ENCODE results near the gene NUP93.

The NUP93 gene

GRCh38 chr16:56758930-56759329 lies 29.0 kb downstream of the NUP93 start:
- no peak for DNase-seq (ENCODE audit: low read depth)
- in situ Hi-C loops (cut with HindIII; ENCODE audit: low sequenced_read_pairs): no loop called here
- H3K4me3 ChIP-seq (ENCODE audit: low read depth, low read length): no peak overlapping the region
- TF ChIP-seq, protein P1, sequence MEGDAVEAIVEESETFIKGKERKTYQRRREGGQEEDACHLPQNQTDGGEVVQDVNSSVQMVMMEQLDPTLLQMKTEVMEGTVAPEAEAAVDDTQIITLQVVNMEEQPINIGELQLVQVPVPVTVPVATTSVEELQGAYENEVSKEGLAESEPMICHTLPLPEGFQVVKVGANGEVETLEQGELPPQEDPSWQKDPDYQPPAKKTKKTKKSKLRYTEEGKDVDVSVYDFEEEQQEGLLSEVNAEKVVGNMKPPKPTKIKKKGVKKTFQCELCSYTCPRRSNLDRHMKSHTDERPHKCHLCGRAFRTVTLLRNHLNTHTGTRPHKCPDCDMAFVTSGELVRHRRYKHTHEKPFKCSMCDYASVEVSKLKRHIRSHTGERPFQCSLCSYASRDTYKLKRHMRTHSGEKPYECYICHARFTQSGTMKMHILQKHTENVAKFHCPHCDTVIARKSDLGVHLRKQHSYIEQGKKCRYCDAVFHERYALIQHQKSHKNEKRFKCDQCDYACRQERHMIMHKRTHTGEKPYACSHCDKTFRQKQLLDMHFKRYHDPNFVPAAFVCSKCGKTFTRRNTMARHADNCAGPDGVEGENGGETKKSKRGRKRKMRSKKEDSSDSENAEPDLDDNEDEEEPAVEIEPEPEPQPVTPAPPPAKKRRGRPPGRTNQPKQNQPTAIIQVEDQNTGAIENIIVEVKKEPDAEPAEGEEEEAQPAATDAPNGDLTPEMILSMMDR (IDR thresholded peaks at IDR 0.05; ENCODE audit: low read depth, low read length, missing control alignments): no peak

DNA sequence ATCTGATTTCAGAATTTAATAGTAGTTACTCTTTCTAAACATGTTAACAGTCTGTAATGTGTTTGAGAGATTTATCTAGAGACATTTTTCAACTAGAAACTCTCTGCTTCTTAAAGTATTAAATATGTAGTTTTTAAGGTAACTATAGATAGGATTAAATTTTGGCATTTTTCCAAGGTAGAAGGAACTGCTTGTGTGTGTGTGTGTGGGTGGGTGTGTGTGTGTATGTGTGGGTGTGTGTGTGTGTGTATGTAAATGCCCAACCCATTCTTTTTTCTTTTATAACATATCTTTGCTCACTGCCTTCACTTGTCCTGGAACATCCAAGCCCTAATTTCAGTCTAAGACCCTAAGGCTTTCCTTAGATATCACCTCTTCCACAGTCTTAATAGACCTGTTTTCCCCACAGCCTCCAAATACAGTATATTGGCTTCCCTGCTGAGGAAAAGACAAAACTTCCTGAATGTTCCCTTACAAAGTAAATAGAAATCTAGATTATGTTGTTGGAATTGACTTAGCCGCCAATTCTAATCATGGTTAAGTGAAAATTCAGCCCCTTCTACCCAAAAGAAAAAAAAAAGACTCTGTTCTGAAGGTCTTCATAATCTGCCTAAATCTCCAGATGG lies 33.5 kb downstream of the NUP93 start:
- in situ Hi-C loops (cut with HindIII; ENCODE audit: low sequenced_read_pairs): no loop called here
- TF ChIP-seq, protein P1 (IDR thresholded peaks at IDR 0.05; ENCODE audit: low read depth, low read length, missing control alignments): no peak
- H3K4me3 ChIP-seq (ENCODE audit: low read depth, low read length): no peak overlapping the region
- no peak for DNase-seq (ENCODE audit: low read depth)

GRCh38 chr16:56764835-56765234 lies 34.9 kb downstream of the NUP93 start:
- TF ChIP-seq, protein P1 (IDR thresholded peaks at IDR 0.05; ENCODE audit: low read depth, low read length, missing control alignments): no peak
- in situ Hi-C loops (cut with HindIII; ENCODE audit: low sequenced_read_pairs): no loop called here
- no peak for DNase-seq (ENCODE audit: low read depth)
- H3K4me3 ChIP-seq (ENCODE audit: low read depth, low read length): no peak overlapping the region

DNA sequence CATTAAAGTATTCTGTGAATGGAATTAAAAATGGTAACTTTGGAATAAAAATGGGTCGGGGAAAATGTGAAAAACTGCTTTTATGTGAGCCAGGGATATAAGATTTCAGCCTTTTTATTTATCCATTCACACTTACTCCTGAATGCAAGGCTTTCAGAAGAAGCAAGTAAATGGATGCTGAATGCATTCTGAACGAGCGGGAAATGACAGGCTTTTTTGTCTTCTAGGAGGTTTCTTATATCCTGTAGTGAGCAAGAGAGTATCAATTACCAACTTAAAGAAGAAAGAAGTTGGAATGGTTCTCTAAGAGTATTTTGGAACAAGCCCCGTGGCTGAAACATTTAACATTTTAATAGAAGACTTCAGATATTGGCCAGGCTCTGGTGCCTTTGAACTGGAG lies 36.0 kb downstream of the NUP93 start:
- H3K4me3 ChIP-seq (ENCODE audit: low read depth, low read length): no peak overlapping the region
- TF ChIP-seq, protein P1 (IDR thresholded peaks at IDR 0.05; ENCODE audit: low read depth, low read length, missing control alignments): no peak
- DNase-seq (ENCODE audit: low read depth): no peak
- in situ Hi-C loops (cut with HindIII; ENCODE audit: low sequenced_read_pairs): no loop called here

GRCh38 chr16:56767024-56767423 lies 37.1 kb downstream of the NUP93 start:
- DNase-seq (ENCODE audit: low read depth): no peak
- in situ Hi-C loops (cut with HindIII; ENCODE audit: low sequenced_read_pairs): no loop called here
- TF ChIP-seq, protein P1 (IDR thresholded peaks at IDR 0.05; ENCODE audit: low read depth, low read length, missing control alignments): no peak

DNA sequence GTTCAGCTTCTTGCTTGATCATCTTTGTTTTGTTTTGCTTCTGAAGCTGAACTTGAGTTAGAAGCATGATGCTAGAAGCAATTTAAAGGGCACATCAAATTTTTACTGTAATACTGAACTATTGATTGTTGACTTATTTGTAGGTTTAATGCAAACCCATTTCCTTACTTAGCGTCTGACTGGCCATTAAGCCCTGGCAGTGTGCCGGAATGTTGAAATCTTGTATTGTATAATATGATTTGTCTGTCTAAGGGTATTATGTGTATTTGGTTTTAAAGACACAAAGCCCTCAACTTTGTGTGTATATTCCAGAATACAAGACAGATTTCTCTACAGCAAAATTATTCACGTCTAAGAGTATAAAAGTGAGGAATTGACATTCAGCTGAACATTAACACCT lies 39.7 kb downstream of the NUP93 start:
- no peak overlapping the region for H3K4me3 ChIP-seq (ENCODE audit: low read depth, low read length)
- TF ChIP-seq, protein P1 (IDR thresholded peaks at IDR 0.05; ENCODE audit: low read depth, low read length, missing control alignments): no peak
- no peak for DNase-seq (ENCODE audit: low read depth)
- in situ Hi-C loops (cut with HindIII; ENCODE audit: low sequenced_read_pairs): no loop called here

More at GRCh38 chr16:56767024-56767423, 37.1 kb downstream of the NUP93 start:
- H3K4me3 ChIP-seq (ENCODE audit: low read depth, low read length): no peak overlapping the region
